HG03025 (cell line): ENCODE results near the gene KCND1.

Source experiments
- ATAC-seq: cut with Tn5 transposase; IDR thresholded peaks from one replicate; pipeline ENCODE4 v1.9.1; 2021; ENCODE audit warnings: mild to moderate bottlenecking, moderate library complexity; ENCODE audit not compliant: unreplicated experiment, low FRiP score

Gene KCND1

GRCh38 chrX:48939524-48940228, 32.0 kb downstream of the KCND1 start:
- ATAC-seq: no peak

- ATAC-seq: peak; percentile 48
These were observed 32.8 kb downstream of the KCND1 start for GRCh38 chrX:48938721-48939425.

GRCh38 chrX:48937054-48937907, 34.4 kb downstream of the KCND1 start:
- ATAC-seq: peak; percentile 49

GRCh38 chrX:48936429-48937053, 35.1 kb downstream of the KCND1 start:
- no peak for ATAC-seq

GRCh38 chrX:48935301-48935670, 36.4 kb downstream of the KCND1 start:
- no peak for ATAC-seq

- no peak for ATAC-seq
These were observed 36.9 kb downstream of the KCND1 start for GRCh38 chrX:48934581-48935300.

- ATAC-seq: peak; percentile 40
These were observed 37.9 kb downstream of the KCND1 start for GRCh38 chrX:48933757-48934156.

- ATAC-seq: no peak
These were observed 43.8 kb downstream of the KCND1 start for GRCh38 chrX:48927736-48928382.

GRCh38 chrX:48927123-48927522, 44.5 kb downstream of the KCND1 start:
- no peak for ATAC-seq

DNA sequence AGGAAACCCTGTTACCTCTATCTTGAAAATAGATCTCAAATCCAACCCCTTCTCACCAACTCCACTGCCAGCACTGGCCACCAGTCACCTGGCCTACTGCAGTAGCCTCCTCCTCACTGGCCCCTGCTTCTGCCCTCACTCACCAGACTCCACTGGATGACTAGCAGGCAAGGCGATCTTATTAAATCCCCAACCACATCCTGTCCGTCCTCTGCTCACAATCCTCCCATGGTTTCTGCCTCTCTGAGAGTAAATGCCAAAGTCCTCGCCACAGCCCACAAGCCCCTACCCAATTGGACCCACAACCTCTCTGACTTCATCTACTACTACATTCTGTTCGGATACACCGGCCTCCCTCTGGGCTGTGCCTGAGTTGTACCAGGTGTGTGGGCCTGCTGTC, 47.4 kb downstream of the KCND1 start:
- no peak for ATAC-seq

GRCh38 chrX:48923771-48924170, 47.9 kb downstream of the KCND1 start:
- ATAC-seq: no peak

DNA sequence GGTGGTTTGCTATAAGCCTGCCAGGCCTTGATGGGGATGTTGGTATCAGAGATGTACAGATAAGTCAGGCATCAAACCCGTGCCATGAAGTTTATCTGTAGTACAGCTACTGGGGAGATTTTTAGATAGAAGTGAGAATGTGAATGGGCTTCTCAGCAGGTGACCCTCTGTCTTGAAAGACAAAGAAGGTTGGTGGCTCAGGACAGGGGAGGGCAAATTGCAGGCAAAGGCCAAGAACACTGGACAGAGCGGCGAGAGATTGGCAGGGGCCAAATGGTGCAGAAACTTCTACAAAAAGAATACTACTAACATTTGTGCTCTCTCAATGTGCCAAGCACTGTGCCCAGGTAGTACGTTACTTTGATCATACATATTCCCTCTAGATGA, 50.9 kb downstream of the KCND1 start:
- no peak for ATAC-seq

DNA sequence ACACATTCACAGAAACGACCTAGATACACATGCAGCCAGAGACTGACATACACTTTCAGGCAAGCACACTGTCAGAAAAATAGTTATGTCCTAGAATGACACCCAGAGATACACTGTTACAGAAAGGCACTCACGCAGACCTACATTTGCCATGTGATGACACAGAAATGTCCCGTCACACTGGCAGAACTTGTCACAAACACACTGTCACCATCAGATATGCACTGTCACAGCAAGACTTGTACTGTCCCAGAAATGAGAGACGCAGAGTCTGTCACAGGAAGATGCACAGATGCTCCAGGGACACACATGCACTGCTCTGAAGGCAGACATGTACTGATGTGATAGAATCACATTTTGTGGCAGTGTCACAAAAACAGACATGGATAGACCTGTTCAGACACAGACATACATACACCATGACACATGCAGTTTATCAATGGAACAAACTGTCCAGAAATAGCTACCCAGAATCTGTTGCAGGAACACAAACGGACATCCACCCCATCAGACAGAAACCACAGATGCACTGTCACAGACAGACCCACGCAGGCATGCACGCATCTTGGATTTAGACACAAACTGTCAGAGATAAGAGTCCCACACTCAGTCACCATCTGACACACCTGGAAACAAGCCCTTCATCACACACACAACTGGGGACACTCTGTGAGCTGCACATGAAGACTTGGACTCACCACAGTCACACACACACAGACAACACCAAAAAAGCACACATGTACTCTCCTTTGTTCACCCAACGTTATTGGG, 51.5 kb downstream of the KCND1 start:
- ATAC-seq: no peak

- no peak for ATAC-seq
These were observed 52.2 kb downstream of the KCND1 start for GRCh38 chrX:48919360-48919841.

DNA sequence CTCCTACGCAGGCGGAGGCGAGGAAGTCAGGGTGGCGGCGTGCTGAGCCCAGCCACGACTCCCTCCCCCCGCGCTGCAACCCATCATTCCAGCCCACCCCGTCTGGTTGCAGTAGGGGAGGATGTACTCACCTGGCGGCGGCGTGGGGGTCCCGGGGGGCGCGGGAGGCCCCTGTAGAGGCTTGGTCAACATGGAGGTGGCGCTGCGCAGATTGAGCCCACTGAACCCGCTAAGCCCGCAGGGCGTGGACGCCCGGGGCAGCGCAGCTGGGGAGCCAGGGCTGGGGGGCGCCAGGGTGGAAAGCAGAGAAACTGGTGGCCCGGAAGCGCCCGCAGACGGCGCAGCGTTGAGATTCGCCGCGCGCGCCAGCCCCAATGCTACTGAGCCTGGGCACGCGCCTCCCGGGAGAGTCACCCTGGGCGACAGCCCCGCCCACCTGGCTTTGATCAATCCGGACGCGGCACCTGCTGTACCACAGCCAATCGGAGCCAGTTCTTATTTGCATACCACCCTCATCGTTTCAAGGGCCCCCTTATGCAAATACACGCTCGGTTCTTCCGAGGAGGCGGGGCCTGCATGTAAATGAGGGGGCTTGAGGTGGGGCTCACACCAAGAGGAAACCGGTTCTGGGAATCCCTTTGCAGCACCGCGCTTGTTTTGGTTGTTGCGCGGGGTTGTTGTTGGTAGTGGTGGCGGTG, 52.9 kb downstream of the KCND1 start, which contains the start of gene PIM2:
Gene PIM2 (minus strand): TSS at position 382 of the 698 bp plus-strand sequence. CDS start 190 bp downstream, at position 192.
- peak; percentile 58 for ATAC-seq

GRCh38 chrX:48918301-48918642, 53.4 kb downstream of the KCND1 start:
- ATAC-seq: no peak

GRCh38 chrX:48917139-48918001, 54.3 kb downstream of the KCND1 start:
- no peak for ATAC-seq
